SHP77 (cell line): ENCODE data around the gene PLCG2.
"Not testable (repeated sequence)": the region's sequence is repeated elsewhere in the genome, so short reads cannot be mapped to it uniquely, and the experiment has no call there.

Experiments
- DNase-seq, 2 experiments: peaks; one replicate each; lab custom pipeline; 2025; lab: John Stamatoyannopoulos, UW

The PLCG2 gene

DNA sequence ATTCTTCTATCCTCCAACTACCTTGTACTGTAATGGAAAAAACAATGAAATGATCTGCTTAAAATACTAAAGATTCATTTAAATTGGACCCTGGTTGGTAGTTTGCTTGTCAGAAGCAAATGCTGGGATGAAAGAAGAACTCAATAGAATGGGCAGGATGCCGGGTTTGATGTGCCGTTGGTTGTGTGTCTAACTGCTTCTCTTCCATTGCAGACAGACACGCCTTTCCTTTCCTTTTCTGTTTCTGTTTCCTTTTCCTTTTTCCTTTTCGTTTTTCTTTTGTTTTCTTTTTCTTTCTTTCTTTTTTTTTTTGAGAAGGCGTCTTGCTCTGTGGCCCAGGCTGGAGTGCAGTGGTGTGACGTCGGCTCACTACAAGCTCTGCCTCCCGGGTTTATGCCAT is 64.6 kb downstream of the PLCG2 start:
- DNase-seq = no peak

DNA sequence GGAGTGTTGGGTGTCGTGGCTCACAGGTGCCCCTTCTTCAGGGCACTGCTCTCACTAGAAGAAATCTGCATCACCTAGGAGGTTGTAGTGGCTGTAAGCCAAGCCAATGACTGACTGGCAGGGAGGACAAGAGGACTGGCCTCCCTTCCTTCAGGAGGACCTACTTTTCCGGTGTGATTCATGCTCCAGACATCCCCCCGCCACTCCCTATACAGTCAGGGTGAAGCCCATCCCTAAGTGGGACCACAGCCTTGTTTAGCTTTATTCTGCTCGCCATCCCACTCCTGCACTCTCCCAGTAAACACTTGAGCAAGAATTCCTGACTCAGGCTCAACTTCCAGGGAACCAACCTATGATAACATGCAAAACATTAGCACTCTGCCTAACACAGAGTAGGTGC is 67.0 kb downstream of the PLCG2 start:
- no peak for DNase-seq

DNA sequence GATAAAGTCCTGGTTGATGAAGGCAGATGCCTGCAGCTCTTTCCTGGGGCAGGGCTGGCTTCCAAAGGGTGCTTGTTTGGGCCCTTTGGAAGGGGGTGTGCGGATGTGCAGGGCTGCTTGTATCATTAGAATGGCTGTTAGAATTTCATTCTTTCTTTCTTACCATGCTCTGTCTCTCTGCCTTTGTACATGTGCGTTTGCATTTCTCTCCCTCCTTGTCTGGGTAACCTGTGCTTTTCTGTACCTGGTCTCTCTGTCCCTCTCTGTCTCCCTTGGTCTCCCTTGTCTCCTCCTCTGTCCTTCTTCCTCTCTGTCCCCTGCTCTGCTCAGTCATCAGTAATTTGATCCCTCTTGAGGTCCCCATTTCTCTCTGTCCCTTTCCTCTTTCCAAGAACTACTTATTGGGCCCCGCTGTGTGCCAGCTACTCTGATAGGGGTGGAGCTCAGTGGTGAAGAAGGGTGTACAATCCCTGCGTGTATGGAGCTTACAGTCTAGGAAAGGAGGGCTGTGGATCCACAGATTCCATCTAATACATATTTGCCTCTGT is 69.3 kb downstream of the PLCG2 start:
- DNase-seq = no peak

DNA sequence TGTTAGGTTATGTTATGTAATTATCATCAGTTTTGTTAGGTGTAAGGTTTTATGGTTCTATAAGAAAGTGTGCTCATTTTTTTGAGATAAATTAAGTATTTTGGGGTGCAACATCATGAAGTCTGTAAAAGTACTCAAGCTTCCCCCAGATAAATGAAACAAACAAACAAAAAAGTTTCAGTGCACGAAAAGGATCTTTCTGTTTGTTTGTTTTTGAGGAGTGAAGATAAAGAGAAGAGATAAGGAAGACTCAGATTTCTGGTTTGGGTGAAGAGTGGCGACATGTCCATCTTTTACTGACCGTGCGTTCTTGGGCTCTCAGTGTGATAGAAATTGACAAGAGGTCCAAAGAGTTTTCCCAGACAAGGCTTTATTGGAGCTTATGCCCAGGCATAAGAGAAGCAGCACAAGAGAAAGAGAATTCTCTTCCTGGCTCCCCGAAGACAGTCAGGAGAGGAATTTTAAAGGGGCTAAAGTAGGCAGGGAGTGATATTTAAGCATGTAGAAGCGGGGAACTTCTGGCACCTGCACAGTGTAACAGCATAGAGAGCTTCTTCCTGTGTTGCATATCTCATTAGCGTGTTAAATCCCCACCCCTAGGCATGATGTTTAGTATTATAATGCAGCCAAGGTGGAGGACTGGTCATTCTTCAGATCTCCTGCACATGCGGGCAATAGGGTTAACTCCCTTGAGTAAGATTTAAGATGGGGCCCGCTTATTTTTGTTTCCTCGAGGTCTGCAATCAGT is 71.3 kb downstream of the PLCG2 start:
- DNase-seq = no peak

DNA sequence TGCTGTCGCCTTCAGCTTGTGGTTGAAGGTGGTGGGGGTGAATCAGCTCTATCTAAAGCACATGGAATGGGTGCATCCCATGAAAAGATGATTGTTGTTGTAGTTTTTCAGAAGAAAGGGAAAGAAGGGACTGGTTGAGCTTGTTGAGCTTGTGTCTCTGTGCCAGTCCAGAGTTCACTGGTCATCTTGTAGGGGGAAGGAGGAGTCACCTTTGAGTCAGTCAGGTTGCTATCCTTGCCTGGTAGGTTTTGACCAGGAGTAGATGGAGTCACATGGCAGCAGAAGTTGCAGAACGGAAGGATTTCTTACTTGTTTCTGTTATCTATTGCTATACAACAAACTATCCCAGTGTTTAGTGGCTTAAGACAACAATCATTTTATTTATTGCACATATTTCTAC is 73.3 kb downstream of the PLCG2 start:
- no peak for DNase-seq

DNA sequence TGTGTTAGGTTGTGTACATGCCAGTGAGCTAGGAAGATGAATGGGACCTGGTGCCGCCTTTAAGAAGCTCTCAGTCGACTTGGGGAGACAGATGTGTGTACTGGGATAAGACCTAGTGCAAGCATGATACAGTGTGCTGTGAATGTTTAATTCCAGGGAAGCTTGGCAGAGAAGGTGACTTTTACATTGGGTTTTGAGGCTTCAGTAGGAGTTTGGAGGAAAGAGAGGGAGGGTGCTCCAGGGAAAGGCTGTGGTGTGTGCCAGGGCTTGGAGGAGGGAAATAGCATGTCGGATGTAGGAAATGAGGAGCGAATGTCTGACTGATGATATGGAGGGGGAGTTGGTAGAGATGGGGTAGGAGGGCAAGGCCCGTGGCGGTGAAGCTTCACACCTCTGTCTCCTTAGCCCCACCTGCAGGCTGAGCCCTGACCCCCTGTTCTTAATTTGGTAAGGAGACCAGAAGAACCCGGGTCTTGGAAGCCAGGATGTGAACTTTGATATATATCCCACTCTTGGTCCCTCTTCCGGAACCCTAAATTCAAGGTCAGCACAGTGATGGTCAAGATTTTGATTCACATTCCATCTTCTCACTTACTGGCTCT is 76.6 kb downstream of the PLCG2 start:
- DNase-seq = no peak

DNA sequence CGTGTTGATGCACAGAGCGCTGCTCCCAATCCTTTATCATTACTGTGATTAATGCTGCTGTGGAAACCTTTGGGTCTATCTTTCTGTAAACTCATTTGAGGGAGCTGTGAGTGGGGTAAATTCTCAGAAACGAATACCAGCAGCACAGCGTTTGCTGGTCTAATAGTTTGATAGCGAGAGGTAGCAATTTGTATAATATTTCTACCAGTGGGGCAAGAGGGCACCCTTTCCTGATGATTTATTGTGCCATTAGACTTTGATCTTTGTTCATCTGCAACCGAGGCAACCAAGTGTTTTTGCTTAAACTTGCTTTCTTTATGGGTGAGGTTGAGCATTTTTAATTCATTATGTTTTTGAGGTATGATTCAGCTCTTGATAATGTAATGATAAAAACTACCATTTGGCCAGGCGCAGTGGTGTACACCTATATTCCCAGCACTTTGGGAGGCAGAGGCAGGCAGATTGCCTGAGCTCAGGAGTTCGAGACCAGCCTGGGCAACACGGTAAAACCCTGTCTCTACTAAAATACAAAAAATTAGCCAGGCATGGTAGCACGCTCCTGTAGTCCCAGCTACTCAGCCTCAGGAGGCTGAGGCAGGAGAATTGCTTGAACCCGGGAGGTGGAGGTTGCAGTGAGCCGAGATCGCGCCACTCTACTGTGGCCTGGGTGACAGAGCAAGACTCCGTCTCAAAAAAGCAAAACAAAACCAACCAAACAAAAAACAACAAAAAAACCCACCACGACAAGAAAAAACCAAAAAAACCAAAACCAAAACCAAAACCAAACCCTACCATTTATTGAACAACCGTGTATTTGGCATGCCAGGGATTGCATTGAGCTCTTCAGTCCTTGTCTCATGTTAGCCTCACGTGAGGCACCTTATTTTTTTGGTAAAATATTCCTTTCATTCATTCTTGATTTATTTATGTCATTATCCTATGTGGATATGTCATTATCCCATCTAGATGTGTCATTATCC is 81.5 kb downstream of the PLCG2 start:
- DNase-seq = no peak

DNA sequence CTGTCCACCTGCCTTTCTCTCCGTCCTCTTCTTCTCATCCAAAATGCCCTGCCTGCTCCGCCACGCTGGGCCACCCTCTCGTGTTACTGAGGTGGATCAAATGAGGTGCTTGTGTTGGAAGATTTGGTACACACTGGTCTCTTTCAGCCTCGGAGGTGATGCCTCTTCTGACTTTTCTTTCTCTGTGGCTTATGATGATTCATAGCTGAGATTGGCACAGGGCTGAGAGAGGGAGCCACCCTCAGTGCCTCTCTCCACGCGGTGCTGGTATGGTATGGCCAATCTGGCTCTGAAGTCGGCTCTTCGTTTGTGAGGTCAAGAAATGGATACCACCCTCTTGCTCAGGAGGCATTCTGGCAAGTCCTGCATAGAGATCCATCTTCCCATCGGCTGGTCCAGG is 82.4 kb downstream of the PLCG2 start:
- no peak for DNase-seq

DNA sequence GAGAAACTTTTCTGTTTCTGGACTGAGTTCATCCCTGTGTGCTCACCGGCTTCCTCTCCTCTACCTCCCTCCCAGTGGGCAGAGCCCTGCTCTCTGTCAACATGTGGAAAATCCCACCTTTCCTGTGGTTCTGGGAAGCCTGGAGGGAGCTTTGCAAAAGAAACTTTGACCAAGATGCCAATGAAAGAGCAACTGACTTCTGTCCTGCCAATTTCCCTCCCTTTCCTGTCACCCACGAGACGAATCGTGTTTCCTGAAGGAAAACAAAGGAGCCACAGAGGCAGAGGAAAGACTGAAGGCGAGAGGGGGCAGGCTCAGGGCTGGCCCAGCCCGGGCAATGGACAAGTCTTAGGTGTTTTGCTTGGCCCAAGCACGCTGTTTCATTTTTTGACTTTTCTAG is 82.8 kb downstream of the PLCG2 start:
- DNase-seq = no peak

DNA sequence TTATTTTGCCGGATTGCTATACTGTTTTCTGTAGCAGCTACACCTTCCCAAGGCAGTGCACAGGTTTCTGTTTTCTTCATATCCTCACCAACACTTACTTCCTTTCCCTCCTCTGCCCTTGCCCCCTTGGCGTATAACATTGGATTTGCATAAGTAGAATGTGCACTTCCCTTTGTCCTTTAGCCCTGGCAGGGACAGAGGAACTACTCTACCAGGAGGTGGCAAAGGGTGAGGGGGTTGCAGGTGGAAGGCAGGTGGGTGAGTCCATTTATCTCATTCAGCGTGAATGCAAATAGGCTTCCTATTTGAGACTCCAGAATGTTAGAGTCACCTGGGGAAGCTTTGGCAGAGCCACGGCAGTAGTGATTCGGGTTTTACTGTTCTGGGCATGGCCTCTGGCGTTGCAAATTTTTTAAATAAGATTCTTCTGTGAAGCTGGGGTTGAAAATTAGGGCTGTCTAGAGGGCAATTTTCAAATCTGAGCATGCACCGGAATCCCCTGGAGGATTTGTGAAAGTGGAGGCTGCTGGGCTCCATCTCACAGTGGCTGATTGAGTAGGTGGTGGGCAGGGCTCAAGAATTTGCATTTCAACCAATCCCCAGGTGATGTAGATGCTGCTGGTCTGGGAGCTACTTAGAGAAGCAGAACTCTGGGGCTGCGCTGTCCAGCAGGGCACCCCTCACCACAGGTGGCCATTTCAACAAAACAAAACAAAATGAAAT is 84.7 kb downstream of the PLCG2 start:
- no peak for DNase-seq

DNA sequence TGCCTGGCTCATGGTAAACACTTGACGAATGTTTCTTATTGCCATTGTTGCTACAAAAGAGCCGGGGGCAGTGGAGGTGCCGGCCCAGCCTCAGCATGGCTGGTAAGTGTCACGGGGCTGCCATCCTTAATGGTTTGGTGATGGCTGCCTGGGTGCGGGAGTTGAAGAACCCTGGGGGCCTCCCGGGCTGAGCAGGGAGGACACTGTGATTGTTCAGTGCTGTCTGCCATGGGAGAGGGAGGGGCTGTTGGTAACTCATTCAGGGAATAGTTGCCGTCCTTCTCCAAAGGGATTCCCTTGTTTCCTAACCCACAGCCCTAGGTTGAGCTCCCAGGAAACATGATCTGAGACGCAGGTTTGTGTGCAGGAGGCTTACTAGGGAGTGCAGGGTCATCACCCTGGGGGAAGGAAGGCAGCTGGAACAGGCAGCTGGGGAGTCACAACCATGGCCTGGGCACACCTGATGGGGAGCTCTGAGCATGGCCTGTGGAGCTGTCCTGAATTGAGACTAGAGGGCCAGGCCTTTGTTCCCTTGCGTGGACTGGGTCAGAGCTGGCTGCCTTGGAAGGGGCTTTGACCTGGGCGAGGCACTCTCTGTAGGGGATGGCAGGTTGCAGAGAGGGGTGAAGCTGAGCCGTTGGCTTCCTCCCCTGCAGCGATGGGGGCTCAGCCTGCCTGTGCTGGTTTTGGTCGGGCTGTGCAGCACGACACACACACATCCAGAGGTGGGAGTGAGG is 85.7 kb downstream of the PLCG2 start:
- no peak for DNase-seq

DNA sequence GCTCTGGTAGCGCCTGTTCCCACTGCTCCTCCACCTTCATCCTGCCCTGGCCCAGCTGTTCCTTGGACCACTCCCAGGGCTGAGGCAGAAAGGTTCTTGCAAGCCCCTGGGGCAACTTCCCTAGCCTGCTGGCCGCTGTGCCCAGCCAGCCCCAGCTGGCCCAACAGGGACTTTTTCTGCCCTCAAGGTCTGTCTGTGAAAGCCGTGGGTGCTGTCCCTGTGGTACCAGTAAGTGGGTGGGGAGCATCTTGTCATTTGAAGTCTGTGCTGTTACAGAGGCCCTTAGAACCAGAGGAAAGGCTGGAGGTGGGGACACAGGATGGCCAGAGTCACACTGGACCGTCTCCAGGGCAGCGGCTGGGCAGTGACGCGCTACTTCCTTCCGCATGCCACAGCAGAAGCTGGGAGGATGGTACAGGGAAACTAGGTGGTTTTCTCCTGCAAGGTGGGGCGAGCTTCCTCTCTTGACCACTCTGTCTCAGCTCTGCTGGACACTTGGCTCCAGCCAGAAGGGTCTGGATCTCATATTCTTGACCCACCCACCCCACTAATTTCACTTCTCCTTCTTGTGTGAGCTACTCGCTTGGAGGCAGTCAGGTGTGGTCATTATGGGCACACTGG is 87.8 kb downstream of the PLCG2 start:
- no peak for DNase-seq

DNA sequence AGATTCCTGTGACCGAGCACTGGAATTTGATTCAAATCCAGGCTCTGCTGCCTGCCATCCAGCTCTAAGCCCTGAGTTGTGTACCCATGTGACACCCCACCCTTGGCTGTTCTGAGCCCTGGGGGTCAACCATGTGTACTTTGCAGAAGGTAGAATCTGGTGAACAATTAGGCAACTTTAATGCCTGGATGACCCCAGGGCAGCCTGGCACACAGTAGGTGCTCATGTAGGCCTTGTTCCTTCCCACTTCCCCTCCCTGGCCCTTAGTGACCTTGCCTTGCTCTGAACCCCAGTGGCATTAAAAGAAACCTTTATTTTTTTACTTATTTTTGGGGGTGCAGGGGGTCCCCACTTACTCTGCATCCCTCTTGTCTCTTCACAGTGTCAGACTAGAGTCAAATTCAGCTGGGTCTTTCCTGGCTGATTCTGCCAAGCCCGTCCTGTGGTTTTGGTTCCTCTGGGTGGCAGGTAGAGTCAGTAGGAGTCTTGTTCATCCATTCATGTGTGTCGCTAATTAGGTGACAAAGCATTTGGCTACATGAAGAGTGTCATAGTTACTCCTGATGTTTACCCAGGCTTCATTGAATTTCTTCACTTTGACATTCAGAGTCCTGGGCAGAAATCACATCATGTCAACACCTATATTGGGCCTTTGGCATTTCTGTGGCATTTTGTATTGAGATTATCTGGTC is 89.1 kb downstream of the PLCG2 start:
- DNase-seq = no peak

DNA sequence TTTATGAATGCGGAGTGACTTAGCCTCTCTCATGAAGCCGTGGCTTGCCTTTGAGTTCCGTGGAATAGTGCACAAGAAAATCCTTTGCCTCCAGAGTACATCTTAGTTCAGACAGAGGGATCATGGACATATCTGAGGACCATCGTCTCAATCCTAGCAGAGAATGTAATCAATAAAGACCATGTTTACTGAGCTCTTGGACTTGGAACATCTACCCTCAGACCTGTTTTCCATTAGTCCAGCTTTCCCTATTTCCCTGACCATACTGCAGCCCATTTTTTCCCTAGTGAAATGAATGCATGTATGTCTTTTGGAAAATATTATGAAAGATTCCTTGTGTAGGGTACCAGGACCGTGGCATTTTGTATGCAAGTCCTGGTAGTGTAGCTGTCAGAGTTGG is 90.2 kb downstream of the PLCG2 start:
- DNase-seq = no peak

DNA sequence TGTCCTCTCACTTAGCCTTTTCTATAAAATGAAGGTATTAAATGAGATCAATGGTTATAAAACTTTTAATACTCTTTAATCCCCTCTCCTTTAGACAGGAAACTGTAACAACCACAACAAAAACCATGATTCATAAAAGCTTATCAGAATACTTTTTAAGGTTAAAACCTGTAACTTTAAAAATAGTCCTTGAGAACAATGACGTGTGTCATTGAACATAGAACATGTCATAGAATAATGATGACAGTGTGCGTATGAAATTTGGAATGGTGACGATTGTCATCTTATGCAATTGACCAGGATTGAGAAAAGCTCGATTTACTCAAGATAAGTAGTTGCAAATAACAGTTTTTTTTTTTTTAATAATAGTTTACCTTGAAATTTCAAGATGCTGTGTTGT is 94.1 kb downstream of the PLCG2 start:
- DNase-seq = no peak

DNA sequence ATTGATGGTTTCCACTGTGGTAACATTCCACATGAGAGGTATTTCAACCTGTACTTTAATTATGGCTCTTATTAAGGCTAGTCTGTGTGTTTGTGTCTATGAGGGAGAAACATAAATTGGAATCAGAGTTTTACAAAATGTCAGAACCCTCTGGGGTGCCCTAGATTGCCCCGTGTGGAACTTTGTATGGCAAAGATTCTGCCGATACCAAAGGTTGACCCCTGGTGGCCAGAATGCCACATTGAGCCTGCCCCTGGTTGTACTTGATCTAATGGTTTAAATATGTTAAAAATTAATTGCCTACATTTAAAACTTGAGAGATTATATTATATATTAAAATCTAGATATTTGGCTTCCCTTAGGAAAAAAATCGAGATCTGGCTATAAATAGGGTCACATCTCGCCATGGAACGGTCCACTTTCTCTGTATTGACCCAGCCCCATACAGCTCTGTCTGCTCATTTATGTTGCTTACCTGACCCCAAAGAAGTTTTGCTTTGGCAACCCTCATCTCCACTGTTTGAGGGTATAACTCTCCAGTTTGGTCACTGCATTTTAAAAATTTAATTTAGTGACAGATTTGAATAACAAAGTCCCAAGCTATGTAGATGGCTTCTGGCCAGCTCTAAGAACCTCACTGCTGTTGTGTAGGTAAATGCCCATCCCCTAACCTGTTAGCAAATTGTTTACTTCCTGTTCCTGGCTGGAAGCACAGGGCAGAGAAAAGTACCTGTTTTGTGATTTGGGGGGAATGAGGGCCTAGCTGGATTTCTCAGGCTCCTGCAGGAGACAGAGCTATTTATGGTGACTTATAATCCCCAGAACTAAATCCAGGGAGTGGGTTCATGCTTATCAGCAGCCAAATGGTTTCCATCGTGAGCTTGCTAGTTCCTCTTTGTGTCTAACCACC is 95.0 kb downstream of the PLCG2 start:
- DNase-seq = peak; percentile 31 to 37

DNA sequence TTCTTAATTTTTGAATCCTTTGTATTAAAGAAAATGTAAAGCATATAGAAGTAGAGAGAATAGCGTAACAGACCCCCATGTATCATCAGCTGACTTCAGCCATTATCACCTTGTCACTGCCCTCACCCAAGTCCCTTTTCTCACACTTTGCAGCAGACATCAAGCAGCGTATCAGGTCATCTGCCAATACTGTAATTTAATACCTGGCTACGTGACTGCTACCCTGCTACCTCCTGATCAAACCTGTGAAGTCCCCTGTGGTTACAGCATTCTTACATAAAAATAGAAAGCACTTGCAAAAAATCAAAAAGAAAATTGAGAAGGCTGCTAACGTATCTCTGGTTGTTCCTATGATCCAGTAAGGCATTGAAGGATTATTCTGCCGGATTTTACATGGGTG is 96.4 kb downstream of the PLCG2 start:
- no peak for DNase-seq

DNA sequence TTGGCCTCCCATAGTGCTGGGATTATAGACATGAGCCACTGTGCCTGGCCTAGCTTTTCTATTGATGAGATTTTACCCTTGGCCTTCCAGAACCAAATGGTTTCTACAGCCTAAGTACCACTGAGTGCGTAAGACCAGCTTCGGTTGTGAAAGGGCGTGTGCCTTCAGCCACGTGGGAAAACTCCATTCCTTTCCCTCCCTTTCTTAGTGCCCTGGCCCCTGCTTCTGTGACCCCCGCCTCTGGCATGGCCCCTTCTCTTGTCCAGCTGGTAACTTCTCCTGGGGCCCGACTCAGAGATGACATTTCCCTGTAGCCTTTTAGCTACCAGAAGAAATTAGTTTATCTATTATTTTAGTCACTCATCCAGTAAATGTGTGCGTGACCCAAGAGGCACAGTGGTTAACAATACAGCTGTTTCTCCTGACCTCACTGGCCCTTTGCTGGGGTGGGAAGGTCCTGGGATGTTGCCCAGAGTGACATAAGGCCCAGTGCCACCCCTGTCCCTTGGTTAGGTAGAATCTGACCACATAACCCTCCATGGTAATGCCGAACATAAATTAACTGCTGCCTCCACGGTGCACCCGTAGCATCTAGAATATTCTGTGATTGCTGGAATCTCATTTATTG is 97.3 kb downstream of the PLCG2 start:
- no peak for DNase-seq

DNA sequence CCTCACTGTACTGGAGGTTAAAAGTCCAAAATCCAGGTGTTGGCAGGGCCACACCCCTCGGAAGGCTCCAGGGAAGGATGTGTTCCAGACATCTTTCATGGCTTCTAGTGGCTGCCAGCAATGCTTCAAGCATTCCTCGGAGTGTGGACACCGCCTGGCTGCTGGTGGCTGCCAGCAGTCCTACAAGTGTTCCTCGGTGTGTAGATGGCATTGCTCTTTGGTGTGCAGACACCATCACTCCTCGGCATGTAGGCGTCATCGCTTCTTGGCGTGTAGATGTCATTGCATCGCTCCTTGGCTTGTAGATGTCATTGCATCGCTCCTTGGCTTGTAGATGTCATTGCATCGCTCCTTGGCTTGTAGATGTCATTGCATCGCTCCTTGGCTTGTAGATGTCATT is 98.4 kb downstream of the PLCG2 start:
- not testable (repeated sequence) for DNase-seq
